HepG2 (cell line): ENCODE measurements around the gene NACC2. TPM values are rescaled to one million over a fixed set of nuclear protein-coding genes. Genes with fewer than 3 reads are reported as not detected.

Experiments
- CENPX ChIP-seq: sonication (generic); formaldehyde crosslinking; IDR thresholded peaks from 2 replicates; pipeline ENCODE4 v1.9.0; 2021; ENCODE audit warnings: mild to moderate bottlenecking, missing genetic modification reagents, moderate library complexity
- DMAP1 ChIP-seq: IDR thresholded peaks from 2 replicates; pipeline ENCODE4 v1.6.1; 2016
- GLI4 ChIP-seq: sonication (generic); formaldehyde crosslinking; IDR thresholded peaks from 2 replicates; pipeline ENCODE4 v1.5.1; 2020; ENCODE audit warnings: missing genetic modification reagents, mild to moderate bottlenecking, moderate library complexity, borderline replicate concordance
- HHEX ChIP-seq: IDR thresholded peaks from 2 replicates; pipeline ENCODE4 v1.6.1; 2016; ENCODE audit warnings: control low read depth
- KLF9 ChIP-seq: IDR thresholded peaks from 2 replicates; pipeline ENCODE4 v1.6.1; 2016; ENCODE audit warnings: low read depth
- MATR3 ChIP-seq: sonication (generic); formaldehyde crosslinking; IDR thresholded peaks from 2 replicates; pipeline ENCODE4 v1.4.0; 2020; ENCODE audit warnings: missing genetic modification reagents
- RARG ChIP-seq: sonication (generic); formaldehyde crosslinking; IDR thresholded peaks from 2 replicates; pipeline ENCODE4 v1.4.0; 2020; ENCODE audit warnings: low read depth, mild to moderate bottlenecking, missing genetic modification reagents
- RXRA ChIP-seq: sonication (generic); formaldehyde crosslinking; IDR thresholded peaks from 2 replicates; pipeline ENCODE4 v1.5.1; 2020; ENCODE audit warnings: missing genetic modification reagents
- SMAD3 ChIP-seq: sonication (generic); formaldehyde crosslinking; IDR thresholded peaks from 2 replicates; pipeline ENCODE4 v1.4.0; 2020; ENCODE audit warnings: missing genetic modification reagents
- SNRNP70 ChIP-seq: fragments of 200-400 bp; formaldehyde crosslinking; IDR thresholded peaks from 2 replicates; pipeline ENCODE4 v1.6.1; 2017; ENCODE audit warnings: mild to moderate bottlenecking, low read depth, low read length, moderate library complexity
- ZNF296 ChIP-seq: sonication (generic); formaldehyde crosslinking; conservative IDR thresholded peaks from 2 replicates; pipeline ENCODE4 v1.5.0; 2020; ENCODE audit warnings: mild to moderate bottlenecking, missing genetic modification reagents
- ZNF44 ChIP-seq: sonication (generic); formaldehyde crosslinking; IDR thresholded peaks from 2 replicates; pipeline ENCODE4 v1.5.1; 2020; ENCODE audit warnings: mild to moderate bottlenecking, missing genetic modification reagents
- ZNF746 ChIP-seq: sonication (generic); formaldehyde crosslinking; IDR thresholded peaks from 2 replicates; pipeline ENCODE4 v1.8.0; 2022; ENCODE audit warnings: mild to moderate bottlenecking, missing genetic modification reagents
- ZSCAN29 ChIP-seq: sonication (generic); formaldehyde crosslinking; conservative IDR thresholded peaks from 2 replicates; pipeline ENCODE4 v1.4.0; 2020; ENCODE audit warnings: mild to moderate bottlenecking, missing genetic modification reagents
- polyA plus RNA-seq, 8 experiments: library from polyadenylated mRNA; depleted of rRNA in 3 of 8; stranded (reverse) in 7 of 8; unstranded in 1 of 8; fragments of >200 nt; fragmentation: Illumina TruSeq in 4 of 8; extraction: Trizol in 4 of 8; gene quantifications; 2 replicates each; pipeline versions ENCODE4 v1.2.1 to v1.2.3, GENCODE V29; 2011 to 2016; ENCODE audit warnings: low read depth in 4 of 8, missing spikeins in 1 of 8, mixed read lengths in 1 of 8; ENCODE audit not compliant: insufficient read depth in 1 of 8
- total RNA-seq, 5 experiments: library from RNA; depleted of rRNA; stranded (reverse); fragments of >200 nt; fragmentation: Illumina TruSeq; extraction: Trizol; gene quantifications; 2 replicates each; pipeline ENCODE4 v1.2.3, GENCODE V29; 2016; ENCODE audit warnings: low read depth in 1 of 5
- TF ChIP-seq, protein P1 (sequence below): sonication (generic); formaldehyde crosslinking; IDR thresholded peaks from 2 replicates; pipeline ENCODE4 v1.4.0; 2020; ENCODE audit warnings: mild to moderate bottlenecking, missing genetic modification reagents
- TF ChIP-seq, protein P2 (sequence below): sonication (generic); formaldehyde crosslinking; IDR thresholded peaks from 2 replicates; pipeline ENCODE4 v1.8.0; 2022; ENCODE audit warnings: low read depth, missing genetic modification reagents
- TF ChIP-seq, protein P3 (sequence below): sonication (generic); formaldehyde crosslinking; IDR thresholded peaks from 2 replicates; pipeline ENCODE4 v1.5.0; 2020; ENCODE audit warnings: missing genetic modification reagents, mild to moderate bottlenecking, borderline replicate concordance
- TF ChIP-seq, protein P4 (sequence below), 2 experiments: sonication (generic) in 1 of 2; formaldehyde crosslinking in 1 of 2; IDR thresholded peaks; 2 replicates each; pipeline versions ENCODE4 v1.5.1 to v1.6.1; 2011 to 2020; ENCODE audit warnings: borderline replicate concordance in 1 of 2, low read depth in 1 of 2, low read length in 1 of 2, mild to moderate bottlenecking in 1 of 2, missing genetic modification reagents in 1 of 2, moderate library complexity in 1 of 2
- TF ChIP-seq, protein P5 (sequence below): IDR thresholded peaks from 2 replicates; pipeline ENCODE4 v1.6.1; 2016; ENCODE audit warnings: low read depth

Gene NACC2
- total and polyA plus RNA-seq, 2 of the 13 experiments (the other 11 are each of a cell fraction or from before 2014, with no cell fraction given): 5.9 to 12.3 TPM

DNA sequence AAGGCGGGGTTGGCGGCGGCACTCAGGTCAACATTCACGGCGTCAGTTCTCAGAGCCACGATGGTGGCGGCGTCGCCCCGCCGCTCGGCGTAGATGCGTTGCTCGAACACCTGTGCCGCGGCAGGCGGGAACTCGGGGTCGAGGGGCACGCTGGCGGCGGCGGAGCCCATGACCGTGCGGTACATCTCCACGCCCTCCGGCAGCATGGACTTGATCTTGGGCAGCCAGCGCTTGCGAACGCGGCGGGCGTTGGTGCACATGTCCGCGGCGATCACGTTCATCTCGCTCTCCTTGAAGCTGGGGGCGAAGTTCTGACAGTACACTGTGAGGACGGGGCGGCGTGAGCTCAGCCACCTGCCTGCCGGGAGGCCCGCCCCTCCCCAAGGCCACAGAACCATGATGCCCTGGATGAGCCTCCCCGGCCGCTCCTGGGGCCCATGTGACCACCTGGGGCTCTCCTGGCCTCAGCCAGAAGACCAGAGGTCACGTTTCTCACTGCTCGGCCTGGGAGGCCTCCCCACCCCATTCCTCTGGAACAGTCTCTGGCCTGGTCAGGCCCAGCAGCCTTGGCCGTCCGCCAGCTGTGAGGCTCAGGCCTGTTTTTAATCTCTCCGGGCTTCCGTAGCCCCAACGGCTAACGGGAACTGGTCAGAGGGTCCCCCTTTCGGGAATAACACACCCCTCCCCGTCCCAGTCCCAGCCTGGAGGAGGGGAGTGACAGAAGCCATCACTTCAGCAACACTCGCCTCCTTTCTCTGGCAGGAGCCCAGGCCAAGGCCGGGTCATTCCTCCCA, 83.2 kb downstream of the NACC2 start (continued):
- TF ChIP-seq RARG (CRISPR knock-in tag) (no peak), RXRA (CRISPR knock-in tag) (peak; percentile 96), ZNF746 (CRISPR knock-in tag) (peak; percentile 97), KLF9 (CRISPR knock-in tag) (peak; percentile 94; the same call in 1 of the 2 replicates), DMAP1 (CRISPR knock-in tag) (peak; percentile 90), GLI4 (CRISPR knock-in tag) (no peak; the same call in 1 of the 2 replicates), MATR3 (no peak), HHEX (CRISPR knock-in tag) (no peak), CENPX (CRISPR knock-in tag) (no peak), ZSCAN29 (CRISPR knock-in tag) (peak; percentile 89), ZNF44 (CRISPR knock-in tag) (peak; percentile 92; the same call in 1 of the 2 replicates), SMAD3 (CRISPR knock-in tag) (peak; percentile 93), ZNF296 (CRISPR knock-in tag) (peak; percentile 95), SNRNP70 (no peak)
- TF ChIP-seq, protein P1, sequence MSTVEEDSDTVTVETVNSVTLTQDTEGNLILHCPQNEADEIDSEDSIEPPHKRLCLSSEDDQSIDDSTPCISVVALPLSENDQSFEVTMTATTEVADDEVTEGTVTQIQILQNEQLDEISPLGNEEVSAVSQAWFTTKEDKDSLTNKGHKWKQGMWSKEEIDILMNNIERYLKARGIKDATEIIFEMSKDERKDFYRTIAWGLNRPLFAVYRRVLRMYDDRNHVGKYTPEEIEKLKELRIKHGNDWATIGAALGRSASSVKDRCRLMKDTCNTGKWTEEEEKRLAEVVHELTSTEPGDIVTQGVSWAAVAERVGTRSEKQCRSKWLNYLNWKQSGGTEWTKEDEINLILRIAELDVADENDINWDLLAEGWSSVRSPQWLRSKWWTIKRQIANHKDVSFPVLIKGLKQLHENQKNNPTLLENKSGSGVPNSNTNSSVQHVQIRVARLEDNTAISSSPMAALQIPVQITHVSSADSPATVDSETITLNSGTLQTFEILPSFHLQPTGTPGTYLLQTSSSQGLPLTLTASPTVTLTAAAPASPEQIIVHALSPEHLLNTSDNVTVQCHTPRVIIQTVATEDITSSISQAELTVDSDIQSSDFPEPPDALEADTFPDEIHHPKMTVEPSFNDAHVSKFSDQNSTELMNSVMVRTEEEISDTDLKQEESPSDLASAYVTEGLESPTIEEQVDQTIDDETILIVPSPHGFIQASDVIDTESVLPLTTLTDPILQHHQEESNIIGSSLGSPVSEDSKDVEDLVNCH (CRISPR knock-in tag): no peak
- TF ChIP-seq, protein P2, sequence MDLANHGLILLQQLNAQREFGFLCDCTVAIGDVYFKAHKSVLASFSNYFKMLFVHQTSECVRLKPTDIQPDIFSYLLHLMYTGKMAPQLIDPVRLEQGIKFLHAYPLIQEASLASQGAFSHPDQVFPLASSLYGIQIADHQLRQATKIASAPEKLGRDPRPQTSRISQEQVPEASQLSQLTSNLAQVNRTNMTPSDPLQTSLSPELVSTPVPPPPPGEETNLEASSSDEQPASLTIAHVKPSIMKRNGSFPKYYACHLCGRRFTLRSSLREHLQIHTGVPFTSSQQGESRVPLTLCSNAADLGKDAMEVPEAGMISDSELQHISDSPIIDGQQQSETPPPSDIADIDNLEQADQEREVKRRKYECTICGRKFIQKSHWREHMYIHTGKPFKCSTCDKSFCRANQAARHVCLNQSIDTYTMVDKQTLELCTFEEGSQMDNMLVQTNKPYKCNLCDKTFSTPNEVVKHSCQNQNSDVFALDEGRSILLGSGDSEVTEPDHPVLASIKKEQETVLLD: peak; percentile 61; the same call in 1 of the 2 replicates
- TF ChIP-seq, protein P3, sequence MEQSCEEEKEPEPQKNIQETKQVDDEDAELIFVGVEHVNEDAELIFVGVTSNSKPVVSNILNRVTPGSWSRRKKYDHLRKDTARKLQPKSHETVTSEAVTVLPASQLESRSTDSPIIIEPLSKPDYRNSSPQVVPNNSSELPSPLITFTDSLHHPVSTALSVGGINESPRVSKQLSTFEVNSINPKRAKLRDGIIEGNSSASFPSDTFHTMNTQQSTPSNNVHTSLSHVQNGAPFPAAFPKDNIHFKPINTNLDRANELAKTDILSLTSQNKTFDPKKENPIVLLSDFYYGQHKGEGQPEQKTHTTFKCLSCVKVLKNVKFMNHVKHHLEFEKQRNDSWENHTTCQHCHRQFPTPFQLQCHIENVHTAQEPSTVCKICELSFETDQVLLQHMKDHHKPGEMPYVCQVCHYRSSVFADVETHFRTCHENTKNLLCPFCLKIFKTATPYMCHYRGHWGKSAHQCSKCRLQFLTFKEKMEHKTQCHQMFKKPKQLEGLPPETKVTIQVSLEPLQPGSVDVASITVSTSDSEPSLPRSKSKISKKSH (CRISPR knock-in tag): no peak; the same call in 1 of the 2 replicates
- TF ChIP-seq, protein P4, sequence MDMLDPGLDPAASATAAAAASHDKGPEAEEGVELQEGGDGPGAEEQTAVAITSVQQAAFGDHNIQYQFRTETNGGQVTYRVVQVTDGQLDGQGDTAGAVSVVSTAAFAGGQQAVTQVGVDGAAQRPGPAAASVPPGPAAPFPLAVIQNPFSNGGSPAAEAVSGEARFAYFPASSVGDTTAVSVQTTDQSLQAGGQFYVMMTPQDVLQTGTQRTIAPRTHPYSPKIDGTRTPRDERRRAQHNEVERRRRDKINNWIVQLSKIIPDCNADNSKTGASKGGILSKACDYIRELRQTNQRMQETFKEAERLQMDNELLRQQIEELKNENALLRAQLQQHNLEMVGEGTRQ (IDR thresholded peaks at IDR 0.05; ENCODE audit: low read depth, low read length): peak; percentile 90
- TF ChIP-seq, protein P4 (CRISPR knock-in tag; IDR thresholded peaks at IDR 0.05; ENCODE audit: borderline replicate concordance): peak; percentile 96; the same call in 1 of the 2 replicates
- TF ChIP-seq, protein P5, sequence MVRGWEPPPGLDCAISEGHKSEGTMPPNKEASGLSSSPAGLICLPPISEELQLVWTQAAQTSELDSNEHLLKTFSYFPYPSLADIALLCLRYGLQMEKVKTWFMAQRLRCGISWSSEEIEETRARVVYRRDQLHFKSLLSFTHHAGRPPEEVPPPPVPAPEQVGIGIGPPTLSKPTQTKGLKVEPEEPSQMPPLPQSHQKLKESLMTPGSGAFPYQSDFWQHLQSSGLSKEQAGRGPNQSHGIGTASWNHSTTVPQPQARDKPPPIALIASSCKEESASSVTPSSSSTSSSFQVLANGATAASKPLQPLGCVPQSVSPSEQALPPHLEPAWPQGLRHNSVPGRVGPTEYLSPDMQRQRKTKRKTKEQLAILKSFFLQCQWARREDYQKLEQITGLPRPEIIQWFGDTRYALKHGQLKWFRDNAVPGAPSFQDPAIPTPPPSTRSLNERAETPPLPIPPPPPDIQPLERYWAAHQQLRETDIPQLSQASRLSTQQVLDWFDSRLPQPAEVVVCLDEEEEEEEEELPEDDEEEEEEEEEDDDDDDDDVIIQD (CRISPR knock-in tag): no peak; the same call in 1 of the 2 replicates
